ENCODE results near the gene WNT7B. TPM values are rescaled to one million over a fixed set of nuclear protein-coding genes. Genes with fewer than 3 reads are reported as not detected.

Gene WNT7B
- total RNA-seq, 4 donors from 2014 or later = 0.41 TPM; not detected in 3

- H3K27ac ChIP-seq = no peak overlapping the region
- no peak for TF ChIP-seq CTCF (IDR thresholded peaks at IDR 0.05)
- TF ChIP-seq POLR2A (IDR thresholded peaks at IDR 0.05) = no peak
- no peak for DNase-seq
- intact Hi-C loops (cut with DNase I; ENCODE audit: low total_unique reads) = no loop called here
- peaks cover 0 to 12% of the 10 kb centered on the region in 2 donors for H3K27me3 ChIP-seq
- H3K4me1 ChIP-seq = no peaks in the 10 kb centered on the region
- H3K9me3 ChIP-seq = no peaks in the 10 kb centered on the region
- H3K4me3 ChIP-seq = no peak overlapping the region
- H3K36me3 ChIP-seq = no peaks in the 10 kb centered on the region
Measured at GRCh38 chr22:45896153-45896951, 80.6 kb downstream of the WNT7B start.

- H3K27me3 ChIP-seq = peaks cover 0 to 12% of the 10 kb centered on the region in 2 donors
- DNase-seq = no peak
- no peaks in the 10 kb centered on the region for H3K9me3 ChIP-seq
- no peaks in the 10 kb centered on the region for H3K4me1 ChIP-seq
- no peaks in the 10 kb centered on the region for H3K36me3 ChIP-seq
- H3K27ac ChIP-seq = no peak overlapping the region
- no peak overlapping the region for H3K4me3 ChIP-seq
- intact Hi-C loops (cut with DNase I; ENCODE audit: low total_unique reads) = no loop called here
- TF ChIP-seq POLR2A (IDR thresholded peaks at IDR 0.05) (no peak), CTCF (IDR thresholded peaks at IDR 0.05) (no peak)
Measured at GRCh38 chr22:45895436-45896152, 81.4 kb downstream of the WNT7B start.

- Histone ChIP-seq H3K4me3 (no peak overlapping the region), H3K27ac (no peak overlapping the region), H3K4me1 (no peaks in the 10 kb centered on the region), H3K36me3 (no peaks in the 10 kb centered on the region), H3K9me3 (no peaks in the 10 kb centered on the region), H3K27me3 (peaks cover 0 to 15% of the 10 kb centered on the region in 2 donors)
- TF ChIP-seq POLR2A (IDR thresholded peaks at IDR 0.05) (no peak), CTCF (IDR thresholded peaks at IDR 0.05) (no peak)
- intact Hi-C loops (cut with DNase I; ENCODE audit: low total_unique reads) = no loop called here
- DNase-seq = no peak
Measured at GRCh38 chr22:45893516-45893915, 83.4 kb downstream of the WNT7B start.

GRCh38 chr22:45892681-45893461 lies 84.1 kb downstream of the WNT7B start:
- H3K4me1 ChIP-seq = no peaks in the 10 kb centered on the region
- intact Hi-C loops (cut with DNase I; ENCODE audit: low total_unique reads) = no loop called here
- DNase-seq = no peak
- H3K4me3 ChIP-seq = no peak overlapping the region
- H3K36me3 ChIP-seq = no peaks in the 10 kb centered on the region
- no peaks in the 10 kb centered on the region for H3K9me3 ChIP-seq
- TF ChIP-seq POLR2A (IDR thresholded peaks at IDR 0.05) = no peak
- no peak for TF ChIP-seq CTCF (IDR thresholded peaks at IDR 0.05)
- peaks cover 0 to 15% of the 10 kb centered on the region in 2 donors for H3K27me3 ChIP-seq
- H3K27ac ChIP-seq = no peak overlapping the region
